Measurements from ENCODE around the gene DAPK2.

DNA sequence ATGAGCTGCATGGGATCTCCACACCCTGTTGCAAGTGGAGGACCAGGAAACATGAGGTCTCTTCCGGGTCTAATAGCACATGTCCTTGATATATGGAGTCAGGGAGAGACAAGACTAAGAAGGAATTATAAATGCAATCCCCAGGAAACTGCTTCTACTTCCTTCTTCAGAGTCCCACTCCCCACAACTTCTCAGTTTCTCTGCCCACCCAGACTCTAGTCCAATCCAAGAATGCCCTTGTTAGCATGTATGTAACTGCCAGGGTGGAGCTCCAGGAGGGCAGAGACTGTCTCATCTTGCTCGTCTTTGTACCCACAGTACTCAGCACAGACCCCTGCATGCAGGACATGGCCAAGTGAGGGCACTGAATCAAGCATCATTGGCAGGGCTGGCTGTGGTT is 8.3 kb downstream of the DAPK2 start:
- TF ChIP-seq NFRKB (IDR thresholded peaks at IDR 0.05) (no peak), FOXA1 (IDR thresholded peaks at IDR 0.05) (no peak), FOXK2 (IDR thresholded peaks at IDR 0.05) (no peak), LEF1 (IDR thresholded peaks at IDR 0.05; ENCODE audit: borderline replicate concordance) (no peak), L3MBTL2 (conservative IDR thresholded peaks at IDR 0.05) (no peak), SP1 (IDR thresholded peaks at IDR 0.05) (no peak)
- TF ChIP-seq, protein P1, sequence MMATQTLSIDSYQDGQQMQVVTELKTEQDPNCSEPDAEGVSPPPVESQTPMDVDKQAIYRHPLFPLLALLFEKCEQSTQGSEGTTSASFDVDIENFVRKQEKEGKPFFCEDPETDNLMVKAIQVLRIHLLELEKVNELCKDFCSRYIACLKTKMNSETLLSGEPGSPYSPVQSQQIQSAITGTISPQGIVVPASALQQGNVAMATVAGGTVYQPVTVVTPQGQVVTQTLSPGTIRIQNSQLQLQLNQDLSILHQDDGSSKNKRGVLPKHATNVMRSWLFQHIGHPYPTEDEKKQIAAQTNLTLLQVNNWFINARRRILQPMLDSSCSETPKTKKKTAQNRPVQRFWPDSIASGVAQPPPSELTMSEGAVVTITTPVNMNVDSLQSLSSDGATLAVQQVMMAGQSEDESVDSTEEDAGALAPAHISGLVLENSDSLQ (IDR thresholded peaks at IDR 0.05), result no peak

All from HEK293T (cell line).